ENCODE data around the gene IFNA1. TPM values are rescaled to one million over a fixed set of nuclear protein-coding genes. Genes with fewer than 3 reads are reported as not detected.
"Not testable (repeated sequence)": the region's sequence is repeated elsewhere in the genome, so short reads cannot be mapped to it uniquely, and the experiment has no call there.

Gene IFNA1
- total RNA-seq, 1 donor from 2014 or later, result not detected

DNA sequence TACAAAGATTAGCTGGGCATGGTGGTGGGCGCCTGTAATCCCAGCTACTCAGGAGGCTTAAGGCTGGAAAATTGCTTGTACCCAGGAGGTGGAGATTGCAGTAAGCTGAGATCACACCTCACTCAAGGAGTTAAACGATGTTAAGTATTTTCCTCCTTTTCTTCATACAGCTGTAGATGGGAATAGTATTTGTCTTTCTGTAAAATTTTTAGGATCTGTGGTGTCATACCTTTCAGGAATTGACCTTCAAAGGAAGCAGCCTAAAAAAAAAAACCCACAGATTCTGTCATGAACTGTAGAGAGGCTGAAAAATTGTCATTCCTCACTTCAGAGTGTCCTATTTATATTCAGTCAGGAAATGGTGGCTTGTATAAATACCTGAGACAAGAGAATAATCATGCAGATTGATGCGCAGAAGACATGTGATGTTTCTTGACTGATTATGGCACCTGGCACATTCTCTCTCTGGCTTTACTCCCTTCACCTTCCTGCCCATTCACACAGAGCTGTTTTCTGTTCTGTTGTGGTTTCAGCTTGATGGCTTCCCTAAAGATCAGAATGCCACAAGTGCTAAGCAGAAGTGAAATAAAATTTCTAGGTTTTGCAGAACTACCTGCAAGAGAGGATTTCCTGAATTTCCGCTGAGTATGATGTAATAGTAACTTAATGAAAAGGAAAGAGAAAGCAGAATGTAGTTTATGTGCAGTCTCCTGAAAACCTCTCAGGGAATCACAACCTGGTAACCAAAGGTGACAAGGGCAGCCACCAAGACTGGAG, 3.8 kb downstream of the IFNA1 start:
- DNase-seq (ENCODE audit: low spot score in 2 of 2), result no peak

DNA sequence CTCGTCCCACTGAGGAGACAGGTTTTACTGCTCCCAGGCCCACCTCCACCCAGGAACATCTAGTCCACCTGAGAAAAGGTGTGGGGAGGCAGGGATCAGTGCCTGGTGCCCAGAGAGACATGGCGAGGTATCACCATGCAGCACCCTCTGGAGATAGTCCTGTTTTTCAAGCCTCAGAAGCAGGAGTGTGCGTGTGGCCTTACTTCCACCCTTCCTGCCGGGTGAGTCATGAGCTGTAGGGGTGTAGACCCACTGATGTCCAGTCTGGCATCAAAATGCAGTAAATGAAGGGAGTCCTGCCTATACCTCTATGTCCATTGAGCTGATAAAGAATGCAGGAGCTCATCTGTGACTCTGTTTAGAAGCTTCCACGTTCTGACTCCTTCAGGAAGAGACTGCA, 9.1 kb downstream of the IFNA1 start:
- FAIRE-seq; DNase-seq (ENCODE audit: low spot score in 2 of 2): not testable (repeated sequence)

More for the DNA sequence above, 3.8 kb downstream of the IFNA1 start:
- no peak for FAIRE-seq

GRCh38 chr9:21450733-21451394, 10.6 kb downstream of the IFNA1 start:
- DNase-seq (ENCODE audit: low spot score in 2 of 2), result no peak
- no peak for FAIRE-seq

DNA sequence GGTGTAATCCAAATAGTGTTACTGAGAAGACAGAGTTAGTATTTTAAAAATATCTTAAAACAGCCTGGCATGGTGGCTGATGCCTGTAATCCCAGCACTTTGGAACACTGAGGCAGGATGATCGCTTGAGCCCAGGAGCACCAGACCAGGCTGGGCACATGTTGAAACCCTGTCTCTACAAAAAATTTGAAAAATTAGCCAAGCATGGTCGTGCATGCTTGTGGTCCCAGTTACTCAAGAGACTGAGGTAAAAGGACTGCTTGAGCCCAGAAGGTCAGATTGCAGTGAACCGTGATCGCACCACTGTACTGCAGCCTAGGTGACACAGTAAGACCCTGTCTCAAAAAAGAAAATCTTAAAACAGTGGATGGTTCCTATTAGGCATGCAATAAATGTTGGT, 12.4 kb downstream of the IFNA1 start:
- FAIRE-seq, result no peak
- DNase-seq (ENCODE audit: low spot score in 2 of 2), result no peak

GRCh38 chr9:21454149-21454548, 13.9 kb downstream of the IFNA1 start:
- DNase-seq (ENCODE audit: low spot score in 2 of 2) (no peak), FAIRE-seq (no peak)

DNA sequence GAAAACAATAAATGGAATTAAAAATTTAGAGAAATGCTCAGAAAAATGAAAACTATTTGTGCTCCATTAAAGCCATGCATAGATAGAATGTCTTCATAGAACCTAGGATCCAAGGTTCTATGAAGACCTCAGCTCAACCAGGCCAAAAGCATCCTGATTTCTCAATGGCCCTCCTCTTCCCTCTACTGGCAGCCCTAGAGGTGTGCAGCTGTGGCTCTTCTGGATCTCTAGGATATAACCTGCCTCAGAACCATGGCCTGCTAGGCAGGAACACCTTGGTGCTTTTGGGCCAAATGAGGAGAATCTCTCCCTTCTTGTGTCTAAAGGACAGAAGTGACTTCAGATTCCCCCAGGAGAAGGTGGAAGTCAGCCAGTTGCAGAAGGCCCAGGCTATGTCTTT, 15.1 kb downstream of the IFNA1 start:
- FAIRE-seq, result no peak
- peak in 1 of 2 donors; percentile 7 for DNase-seq (ENCODE audit: low spot score in 2 of 2)

- no peak for FAIRE-seq
Measured at GRCh38 chr9:21461377-21461776, 21.1 kb downstream of the IFNA1 start.

DNA sequence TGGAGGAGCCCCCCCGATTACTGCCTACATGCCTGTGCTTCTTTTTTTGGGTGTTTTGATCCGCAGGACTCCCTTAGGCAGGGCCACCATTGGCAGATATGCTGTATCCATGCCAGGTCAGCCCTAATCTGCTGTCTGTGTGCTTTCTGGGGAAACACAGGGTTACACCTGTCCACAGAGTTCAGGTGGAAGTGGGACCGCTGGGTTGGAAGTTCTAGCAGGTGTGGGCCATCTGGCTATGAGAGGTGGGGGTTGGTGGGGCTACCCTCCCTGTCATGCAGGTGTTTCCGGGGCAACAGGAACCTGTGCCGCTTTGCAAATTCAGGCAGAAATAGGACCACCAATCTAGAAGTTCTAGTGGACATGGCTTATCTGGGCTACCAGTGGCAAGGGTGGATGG, 24.9 kb downstream of the IFNA1 start:
- DNase-seq (ENCODE audit: low spot score in 2 of 2) (no peak), FAIRE-seq (no peak)

More at GRCh38 chr9:21461377-21461776, 21.1 kb downstream of the IFNA1 start:
- no peak for DNase-seq (ENCODE audit: low spot score in 2 of 2)

GRCh38 chr9:21465859-21466518, 25.8 kb downstream of the IFNA1 start:
- peak; percentile 7 to 35 for DNase-seq (ENCODE audit: low spot score in 2 of 2)
- peak; percentile 85 for FAIRE-seq

DNA sequence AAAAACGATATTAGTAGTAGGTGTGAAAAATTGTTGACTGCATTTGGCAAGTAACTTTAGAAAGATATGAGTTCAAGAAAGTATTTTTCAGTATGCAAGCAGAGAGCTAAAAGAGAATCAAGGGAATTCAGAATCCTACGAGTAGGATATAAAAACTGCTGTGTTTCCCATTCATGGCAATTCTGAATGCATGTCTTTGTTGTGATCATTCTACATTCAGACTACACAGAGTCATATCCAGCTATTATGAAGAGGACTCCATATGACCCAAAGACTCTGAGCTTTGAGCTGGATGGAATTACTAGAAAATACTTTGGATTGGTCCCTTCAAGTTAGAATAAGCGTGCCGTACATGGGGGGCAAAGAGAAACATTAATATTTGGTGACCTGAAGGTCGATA, 29.9 kb downstream of the IFNA1 start:
- FAIRE-seq, result peak; percentile 43
- DNase-seq (ENCODE audit: low spot score in 2 of 2), result no peak

DNA sequence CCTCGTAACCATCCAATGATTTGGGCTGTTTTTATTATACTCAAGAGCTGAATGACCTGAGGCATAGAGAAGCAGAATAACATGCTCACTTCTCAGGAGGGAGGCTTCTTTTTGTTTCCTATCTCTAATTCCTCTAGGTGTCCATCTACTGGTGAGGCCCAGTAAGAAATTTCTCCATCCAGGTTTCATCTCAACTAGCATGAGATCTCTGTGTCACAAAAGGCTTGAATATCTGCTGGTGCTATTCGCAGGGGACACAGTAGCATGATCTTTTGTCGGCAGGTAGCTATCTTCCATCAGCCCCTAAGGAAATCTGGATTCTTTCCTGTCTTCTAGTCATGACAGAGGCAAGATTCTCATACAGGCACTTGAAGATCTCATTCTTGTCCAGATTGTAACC, 33.0 kb downstream of the IFNA1 start:
- no peak for FAIRE-seq
- no peak for DNase-seq (ENCODE audit: low spot score in 2 of 2)

DNA sequence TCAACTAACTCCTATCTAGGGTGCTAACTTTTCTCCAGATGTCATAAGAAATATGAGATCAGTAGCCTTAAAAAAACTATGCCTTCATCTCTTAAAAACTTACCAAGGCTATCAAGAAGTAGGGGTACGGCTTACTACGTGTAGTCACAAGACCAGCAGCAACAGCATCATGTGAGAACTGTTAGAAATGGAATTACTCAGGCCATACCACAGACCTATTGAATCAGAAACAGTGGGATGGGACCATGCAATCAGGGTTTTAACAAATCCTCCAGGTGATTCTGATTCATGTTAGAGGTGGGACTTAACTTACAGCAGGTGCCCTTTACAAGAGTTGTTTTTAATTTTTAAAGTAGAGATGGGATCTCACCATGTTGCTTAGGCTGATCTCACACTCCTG, 37.2 kb downstream of the IFNA1 start:
- FAIRE-seq, result no peak
- DNase-seq (ENCODE audit: low spot score in 2 of 2), result no peak

- FAIRE-seq (no peak), DNase-seq (ENCODE audit: low spot score in 2 of 2) (no peak)
Measured at GRCh38 chr9:21479152-21479702, 39.0 kb downstream of the IFNA1 start.

GRCh38 chr9:21481470-21482056, 41.3 kb downstream of the IFNA1 start:
- no peak for DNase-seq (ENCODE audit: low spot score in 2 of 2)
- FAIRE-seq, result peak; percentile 15

DNA sequence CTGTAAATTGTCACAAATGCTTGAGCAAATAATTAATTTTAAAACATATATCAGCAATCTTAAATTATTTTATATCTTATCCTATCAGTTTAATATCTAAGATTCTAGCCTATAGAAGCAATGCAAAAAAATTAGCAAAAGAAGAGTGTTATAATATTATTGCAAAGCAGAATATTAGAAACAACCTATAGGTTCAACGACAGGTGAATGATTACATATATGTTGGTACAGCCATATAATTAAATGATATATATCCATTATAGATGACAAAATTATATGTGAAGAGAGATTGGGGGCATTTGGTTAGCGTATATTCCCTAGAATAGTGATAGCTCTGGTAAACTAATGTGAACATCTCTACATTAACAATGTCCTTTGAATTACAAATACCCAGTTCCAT, 42.0 kb downstream of the IFNA1 start, which contains the start of gene IFNE:
Gene IFNE (minus strand): TSS at position 101 of the 400 bp plus-strand sequence. CDS start 619 bp downstream, outside the sequence.
- DNase-seq (ENCODE audit: low spot score in 2 of 2) (no peak), FAIRE-seq (no peak)

Other genes starting within 250 kb of the IFNA1 start
- not detected for gene IFNA7, start 238.2 kb upstream of the IFNA1 start, total RNA-seq
- gene IFNA10, start 233.3 kb upstream of the IFNA1 start, total RNA-seq, result not detected
- gene IFNA16, start 223.1 kb upstream of the IFNA1 start, total RNA-seq, result not detected
- not detected for gene IFNA17, start 212.2 kb upstream of the IFNA1 start, total RNA-seq
- gene IFNA14, start 200.4 kb upstream of the IFNA1 start, total RNA-seq, result not detected
- not detected for gene IFNA5, start 135.1 kb upstream of the IFNA1 start, total RNA-seq
- gene KLHL9, start 105.0 kb upstream of the IFNA1 start, total RNA-seq, result 71.7 TPM
- not detected for gene IFNA6, start 89.6 kb upstream of the IFNA1 start, total RNA-seq
- gene IFNA13, start 72.4 kb upstream of the IFNA1 start, total RNA-seq, result not detected
- gene IFNA2, start 55.0 kb upstream of the IFNA1 start, total RNA-seq, result not detected
- not detected for gene IFNA8, start 31.3 kb upstream of the IFNA1 start, total RNA-seq
- gene IFNE, start 41.9 kb downstream of the IFNA1 start, total RNA-seq, result under 0.01 TPM

Measured in frontal cortex (tissue), 4 donors.